ENCODE results near the gene HNRNPR. TPM values are rescaled to one million over a fixed set of nuclear protein-coding genes. Genes with fewer than 3 reads are reported as not detected.
"Not testable (repeated sequence)": the region's sequence is repeated elsewhere in the genome, so short reads cannot be mapped to it uniquely, and the experiment has no call there.

HNRNPR gene
- total RNA-seq: 100 to 1,000 TPM; 115 to 120 TPM
- polyA plus RNA-seq: 100 to 1,000 TPM; 182 to 193 (median 184) TPM
- 121 to 351 (median 155) reads per million in 6 experiments for total RNA-seq

GRCh38 chr1:23344111-23344986 lies at the start of gene HNRNPR:
Gene HNRNPR, minus strand, starts transcription at chr1:23344284. Its CDS starts 3,276 bp downstream, at chr1:23341008.
- POLR2A ChIA-PET: interaction anchor here (0.5 to 3.6 kb wide), 21 partner anchors 10 to 1886 kb away, joined by 3 to 86 read pairs (median 4); partner anchors contain the start of genes ASAP3, ELOA, PNRC2 and RPL11
- H3K27me3 Mint-ChIP-seq: no peaks in the 10 kb centered on the region
- H3K27ac Mint-ChIP-seq: peak within 1 kb of the TSS; percentile 88 to 99 (median 96)
- ATAC-seq: peak; percentile 97 to 98
- peaks cover 21 to 50% (median 46%) of the 10 kb centered on the region in 4 donors for H3K4me1 Mint-ChIP-seq
- no peaks in the 10 kb centered on the region for H3K9me3 Mint-ChIP-seq
- H3K36me3 Mint-ChIP-seq: peaks cover 0 to 4% (median 0%) of the 10 kb centered on the region in 3 donors
- H3K4me3 Mint-ChIP-seq: peak within 1 kb of the TSS; percentile 89 to 99 (median 98)
- DNase-seq: peak; percentile 94 to 100 (median 98)

DNA sequence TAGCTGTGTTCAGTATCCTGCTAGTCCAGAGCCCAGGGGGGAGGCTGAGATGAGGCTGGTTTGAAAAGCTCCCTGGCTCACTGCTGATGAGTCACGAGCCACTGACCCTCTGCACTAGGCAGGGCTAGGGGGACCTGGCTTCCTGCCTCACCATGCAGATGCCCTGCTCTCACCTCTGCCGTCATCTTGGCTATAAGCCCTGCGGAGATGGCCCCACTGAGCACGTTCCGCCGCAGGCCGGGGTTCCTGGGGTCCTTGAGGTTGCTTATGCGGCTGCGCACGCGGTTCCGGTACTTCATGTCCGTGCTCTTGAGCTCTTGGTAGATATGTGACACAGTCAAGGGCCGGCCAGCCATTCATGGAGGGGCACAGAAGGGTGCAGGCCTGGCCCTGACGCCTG lies 49.6 kb upstream of the HNRNPR start:
- POLR2A ChIA-PET: interaction anchor here (0.5 kb wide), 1 partner anchor 1367 kb away, joined by 3 read pairs; no protein-coding TSS in a partner anchor
- H3K4me1 Mint-ChIP-seq: no peaks in the 10 kb centered on the region
- DNase-seq: no peak
- no peak for ATAC-seq
- H3K27me3 Mint-ChIP-seq: no peaks in the 10 kb centered on the region
- no peak overlapping the region for H3K4me3 Mint-ChIP-seq
- H3K36me3 Mint-ChIP-seq: peaks cover 0 to 40% (median 8%) of the 10 kb centered on the region in 3 donors
- H3K27ac Mint-ChIP-seq: no peak overlapping the region
- H3K9me3 Mint-ChIP-seq: no peaks in the 10 kb centered on the region

DNA sequence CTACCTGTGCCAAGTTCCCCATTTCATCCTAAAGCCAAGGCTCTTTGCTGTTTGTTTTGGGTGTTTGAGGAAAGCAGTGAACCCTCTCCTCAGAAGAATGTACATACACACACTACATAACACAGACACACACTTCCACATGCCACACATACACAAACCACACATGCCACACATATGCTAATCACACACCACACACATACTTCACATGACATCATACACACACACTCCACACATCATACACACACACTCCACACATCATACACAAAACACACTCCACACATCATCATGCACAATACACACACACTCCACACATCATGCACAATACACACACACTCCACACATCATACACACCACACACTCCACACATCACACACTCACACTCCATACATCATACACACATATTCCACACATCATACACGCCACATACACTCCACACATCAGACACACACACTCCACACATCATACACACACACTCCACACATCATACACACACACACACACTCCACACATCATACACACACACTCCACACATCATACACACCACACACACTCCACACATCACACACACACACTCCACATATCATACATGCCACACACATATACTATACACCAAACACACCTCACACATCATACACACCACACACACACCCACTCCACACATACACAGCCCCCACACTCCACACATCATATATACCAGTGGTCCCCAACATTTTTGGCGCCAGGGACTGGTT lies 48.2 kb upstream of the HNRNPR start:
- POLR2A ChIA-PET: no interaction called here
- H3K36me3 Mint-ChIP-seq: peaks cover 0 to 34% (median 8%) of the 10 kb centered on the region in 3 donors
- no peak overlapping the region for H3K27ac Mint-ChIP-seq
- H3K4me3 Mint-ChIP-seq: no peak overlapping the region
- no peaks in the 10 kb centered on the region for H3K4me1 Mint-ChIP-seq
- no peaks in the 10 kb centered on the region for H3K9me3 Mint-ChIP-seq
- no peaks in the 10 kb centered on the region for H3K27me3 Mint-ChIP-seq
- DNase-seq (no peak), ATAC-seq (no peak)

DNA sequence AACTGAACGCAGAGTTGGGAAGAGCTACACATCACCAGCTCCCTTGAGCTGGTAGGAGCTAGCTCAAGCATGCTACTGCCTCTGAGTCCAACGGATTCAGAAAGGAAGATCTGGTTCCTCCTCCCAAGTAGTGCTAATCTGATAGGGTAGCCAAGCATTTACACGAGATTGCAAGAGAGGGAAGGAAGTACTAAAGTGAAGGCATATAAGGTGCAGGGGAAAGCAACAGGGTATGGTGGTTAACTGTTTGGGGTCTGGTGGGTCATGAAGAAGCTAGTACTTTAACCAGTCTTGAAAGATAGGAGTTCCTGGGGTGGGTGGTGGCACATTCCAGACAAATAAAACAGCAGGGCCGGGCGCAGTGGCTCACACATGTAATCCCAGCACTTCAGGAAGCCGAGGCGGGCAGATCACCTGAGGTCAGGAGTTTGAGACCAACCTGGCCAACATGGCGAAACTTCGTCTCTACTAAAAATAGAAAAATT lies 45.8 kb upstream of the HNRNPR start:
- DNase-seq (no peak), ATAC-seq (no peak)
- Mint-ChIP-seq H3K36me3 (peaks cover 0 to 15% (median 3%) of the 10 kb centered on the region in 3 donors), H3K9me3 (no peaks in the 10 kb centered on the region), H3K4me3 (no peak overlapping the region), H3K27ac (peak overlapping the region in 1 of 10 donors; percentile 75), H3K27me3 (no peaks in the 10 kb centered on the region), H3K4me1 (no peaks in the 10 kb centered on the region)
- POLR2A ChIA-PET: no interaction called here

DNA sequence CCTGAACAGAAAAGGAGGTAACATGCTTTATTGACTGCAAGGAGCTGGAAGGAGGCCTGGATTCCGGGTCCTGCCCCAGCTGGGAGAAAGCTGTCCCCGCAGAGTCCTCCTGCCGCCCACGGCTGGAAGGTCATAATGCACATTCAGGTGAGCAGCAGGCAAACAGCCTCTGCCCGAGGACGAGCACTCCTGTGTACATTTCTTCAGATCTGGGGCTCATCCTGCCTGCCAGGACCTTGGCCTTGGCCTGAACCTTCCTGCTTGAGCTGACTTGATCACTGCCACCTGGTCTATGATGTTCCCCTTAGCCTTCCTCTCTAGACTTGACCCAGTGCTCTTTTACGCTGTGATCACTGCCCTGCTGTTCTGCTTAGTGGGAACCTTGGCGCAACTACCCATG lies 43.4 kb upstream of the HNRNPR start:
- DNase-seq (no peak), ATAC-seq (no peak)
- Mint-ChIP-seq H3K9me3 (no peaks in the 10 kb centered on the region), H3K4me1 (no peaks in the 10 kb centered on the region), H3K4me3 (no peak overlapping the region), H3K27ac (peak overlapping the region in 1 of 10 donors; percentile 7), H3K27me3 (no peaks in the 10 kb centered on the region), H3K36me3 (peaks cover 0 to 20% (median 7%) of the 10 kb centered on the region in 3 donors)
- POLR2A ChIA-PET: no interaction called here

GRCh38 chr1:23385119-23385621 lies 41.1 kb upstream of the HNRNPR start:
- Mint-ChIP-seq H3K9me3 (no peaks in the 10 kb centered on the region), H3K27me3 (no peaks in the 10 kb centered on the region), H3K36me3 (peaks cover 0 to 39% (median 12%) of the 10 kb centered on the region in 3 donors), H3K4me3 (no peak overlapping the region), H3K27ac (no peak overlapping the region), H3K4me1 (no peaks in the 10 kb centered on the region)
- DNase-seq: no peak
- POLR2A ChIA-PET: no interaction called here
- no peak for ATAC-seq

GRCh38 chr1:23384312-23385058 lies 40.4 kb upstream of the HNRNPR start:
- H3K36me3 Mint-ChIP-seq: peaks cover 0 to 39% (median 12%) of the 10 kb centered on the region in 3 donors
- no peaks in the 10 kb centered on the region for H3K27me3 Mint-ChIP-seq
- no peak overlapping the region for H3K4me3 Mint-ChIP-seq
- H3K9me3 Mint-ChIP-seq: no peaks in the 10 kb centered on the region
- no peaks in the 10 kb centered on the region for H3K4me1 Mint-ChIP-seq
- DNase-seq (no peak), ATAC-seq (no peak)
- POLR2A ChIA-PET: interaction anchor here (0.7 kb wide), 2 partner anchors 74 to 1863 kb away, joined by 3 to 6 read pairs; no protein-coding TSS in a partner anchor
- H3K27ac Mint-ChIP-seq: peak overlapping the region in 2 of 10 donors; percentile 12 to 62

DNA sequence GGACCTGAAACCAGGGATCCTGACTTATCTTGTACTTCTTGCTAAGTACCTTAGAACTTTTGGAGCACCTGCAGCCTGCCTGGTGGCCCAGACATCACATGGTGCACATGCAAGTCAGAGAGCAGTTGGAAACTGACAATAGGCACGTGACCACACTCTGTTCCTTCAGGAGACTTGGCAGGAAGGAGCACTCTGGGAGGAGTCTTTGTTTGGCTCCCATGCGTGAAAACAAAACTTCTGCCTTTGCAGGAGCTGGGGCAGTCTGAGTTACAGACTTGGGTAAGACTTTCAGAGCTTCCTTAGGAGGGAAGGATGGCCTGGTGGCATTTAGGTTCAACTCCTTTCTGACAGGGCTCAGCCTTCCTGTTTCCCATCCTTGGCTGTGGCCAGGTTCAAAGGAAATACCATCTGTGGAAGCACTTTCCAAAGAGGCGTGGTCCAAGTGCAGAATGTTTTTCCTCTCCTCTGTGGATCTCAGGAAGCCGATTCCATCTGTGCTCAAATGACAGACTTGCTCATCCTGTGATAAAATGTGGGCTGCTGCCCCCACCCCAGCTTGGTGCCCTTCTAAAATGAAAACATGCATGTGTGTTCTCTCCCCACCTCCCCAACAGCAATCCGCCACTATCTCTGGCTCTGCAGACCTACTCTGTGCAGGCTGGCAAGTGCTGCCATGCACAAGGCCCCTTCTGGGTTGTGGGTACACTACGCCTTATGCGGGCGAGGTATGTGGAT lies 39.7 kb upstream of the HNRNPR start:
- Mint-ChIP-seq H3K27me3 (no peaks in the 10 kb centered on the region), H3K36me3 (peaks cover 0 to 39% (median 12%) of the 10 kb centered on the region in 3 donors), H3K4me1 (no peaks in the 10 kb centered on the region), H3K27ac (peak overlapping the region in 4 of 10 donors; percentile 9 to 62 (median 24)), H3K9me3 (no peaks in the 10 kb centered on the region), H3K4me3 (no peak overlapping the region)
- POLR2A ChIA-PET: interaction anchor here (0.6 to 0.7 kb wide), 3 partner anchors 75 to 1864 kb away, joined by 3 to 6 read pairs (median 6); no protein-coding TSS in a partner anchor
- no peak for ATAC-seq
- DNase-seq: no peak

DNA sequence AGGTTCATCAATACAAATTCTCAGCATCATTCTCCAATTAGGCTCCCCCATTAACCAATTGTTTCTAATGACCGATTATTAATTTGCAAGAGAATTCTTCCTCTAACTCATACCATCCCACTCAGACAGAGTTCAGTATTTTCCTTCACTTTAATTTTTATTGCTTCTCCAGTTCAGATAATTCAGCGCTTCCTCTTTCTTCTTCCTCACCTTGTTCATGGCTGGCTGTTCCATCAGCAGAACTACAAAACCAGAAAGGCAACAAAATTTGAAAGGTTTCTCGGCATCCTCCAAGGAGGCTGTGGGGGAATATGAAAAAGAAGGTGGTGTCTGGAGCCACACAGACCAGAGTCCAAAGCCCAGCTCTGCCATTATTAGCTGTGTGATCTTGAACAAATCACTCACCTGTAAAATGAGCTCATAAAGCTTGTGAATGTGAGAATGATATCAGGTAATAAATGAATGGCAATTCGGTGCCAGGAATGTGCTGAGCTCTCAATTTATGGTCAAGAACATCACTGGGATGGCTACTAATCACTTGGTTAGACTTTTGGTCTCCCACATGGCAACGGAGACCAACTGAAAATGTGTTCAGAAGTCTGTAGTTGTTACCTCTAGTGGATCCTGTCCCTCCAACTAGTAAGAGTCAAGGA lies 37.3 kb upstream of the HNRNPR start:
- ATAC-seq (no peak), DNase-seq (no peak)
- H3K4me1 Mint-ChIP-seq: no peaks in the 10 kb centered on the region
- no peaks in the 10 kb centered on the region for H3K9me3 Mint-ChIP-seq
- POLR2A ChIA-PET: interaction anchor here (0.5 kb wide), 1 partner anchor 1131 kb away, joined by 3 read pairs; no protein-coding TSS in a partner anchor
- H3K27ac Mint-ChIP-seq: peak overlapping the region in 1 of 10 donors; percentile 24
- peaks cover 0 to 35% (median 12%) of the 10 kb centered on the region in 3 donors for H3K36me3 Mint-ChIP-seq
- H3K27me3 Mint-ChIP-seq: no peaks in the 10 kb centered on the region
- no peak overlapping the region for H3K4me3 Mint-ChIP-seq

DNA sequence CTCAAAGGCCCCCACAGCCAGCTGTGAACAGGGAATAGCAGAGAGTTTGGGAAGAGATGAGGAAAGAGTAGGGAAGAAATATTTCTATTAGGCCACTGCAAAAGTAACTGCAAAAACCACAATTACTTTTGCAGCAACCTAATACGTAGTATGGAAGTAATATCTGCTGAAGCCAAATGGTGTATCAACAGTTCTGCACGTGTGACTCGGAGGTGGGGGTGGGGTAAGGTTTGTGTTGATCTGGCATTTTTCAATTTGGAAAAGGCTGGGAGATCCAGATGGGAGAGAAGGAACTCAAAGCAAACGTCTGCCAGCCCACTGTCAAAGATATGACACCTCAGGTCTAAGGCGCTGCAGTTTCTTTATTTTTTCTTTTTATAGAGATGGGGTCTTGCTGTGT lies 36.6 kb upstream of the HNRNPR start:
- no peaks in the 10 kb centered on the region for H3K9me3 Mint-ChIP-seq
- DNase-seq: no peak
- POLR2A ChIA-PET: no interaction called here

DNA sequence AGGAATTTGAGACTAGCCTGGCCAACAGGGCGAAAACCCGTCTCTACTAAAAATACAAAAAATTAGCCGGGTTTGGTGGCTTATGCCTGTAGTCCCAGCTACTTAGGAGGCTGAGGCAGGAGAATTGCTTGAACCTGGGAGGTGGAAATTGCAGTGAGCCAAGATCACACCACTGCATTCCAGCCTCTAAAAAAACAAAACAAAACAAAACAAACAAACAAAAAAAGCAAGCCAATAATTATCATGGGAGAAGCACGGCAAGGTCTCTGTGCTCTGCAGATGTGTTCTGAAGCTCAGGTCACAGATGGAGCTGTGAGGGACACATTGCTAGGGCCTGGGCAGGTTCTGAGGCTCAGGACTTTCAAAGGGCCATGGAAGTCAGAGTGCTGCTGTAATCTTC lies 36.2 kb upstream of the HNRNPR start:
- H3K9me3 Mint-ChIP-seq, POLR2A ChIA-PET, ATAC-seq, H3K27me3 Mint-ChIP-seq, DNase-seq, H3K4me1 Mint-ChIP-seq, H3K4me3 Mint-ChIP-seq: not testable (repeated sequence)
- Mint-ChIP-seq H3K36me3 (peaks cover 0 to 35% (median 12%) of the 10 kb centered on the region in 3 donors), H3K27ac (peak overlapping the region in 2 of 10 donors; percentile 9 to 81)

More for the DNA sequence above, 36.6 kb upstream of the HNRNPR start:
- peak overlapping the region in 1 of 10 donors; percentile 9 for H3K27ac Mint-ChIP-seq
- no peak for ATAC-seq
- no peaks in the 10 kb centered on the region for H3K4me1 Mint-ChIP-seq
- H3K27me3 Mint-ChIP-seq: no peaks in the 10 kb centered on the region
- H3K4me3 Mint-ChIP-seq: no peak overlapping the region
- H3K36me3 Mint-ChIP-seq: peaks cover 0 to 35% (median 12%) of the 10 kb centered on the region in 3 donors

Measured in naive thymus-derived CD8-positive, alpha-beta T cell (primary cell).